ENCODE data around the gene POLR2A. TPM values are rescaled to one million over a fixed set of nuclear protein-coding genes. Genes with fewer than 3 reads are reported as not detected.
"Not testable (repeated sequence)": the region's sequence is repeated elsewhere in the genome, so short reads cannot be mapped to it uniquely, and the experiment has no call there.

The POLR2A gene
- total and polyA plus RNA-seq, 4 donors = 13.3 to 54.4 (median 34.8) TPM

GRCh38 chr17:7480089-7480384, 4.1 kb upstream of the POLR2A start (continued):
- no peak for TF ChIP-seq SP1 (IDR thresholded peaks at IDR 0.05)
- TF ChIP-seq FOXA1 (IDR thresholded peaks at IDR 0.05) = no peak
- no peak for TF ChIP-seq HNF4A (conservative IDR thresholded peaks at IDR 0.05)
- no peak for TF ChIP-seq HNF4G (IDR thresholded peaks at IDR 0.05)

- H3K36me3 ChIP-seq (ENCODE audit: control insufficient read depth in 4 of 4, insufficient read depth in 3 of 4, low read depth in 1 of 4, low read length in 3 of 4); H3K9ac ChIP-seq (ENCODE audit: low read depth in 1 of 2, low read length in 2 of 2); DNase-seq (ENCODE audit: low spot score); H3K4me3 ChIP-seq (ENCODE audit: low read depth in 1 of 3, low read length in 3 of 3); H3K9me3 ChIP-seq (ENCODE audit: control insufficient read depth in 4 of 4, low read length in 3 of 4); H3K27me3 ChIP-seq (ENCODE audit: control insufficient read depth in 4 of 4, insufficient read depth in 4 of 4, low read length in 3 of 4): not testable (repeated sequence)
- peaks cover 10 to 47% (median 34%) of the 10 kb centered on the region in 4 donors for H3K4me1 ChIP-seq (ENCODE audit: control insufficient read depth in 4 of 4, insufficient read depth in 4 of 4, low read length in 3 of 4)
- peak within 1 kb of the TSS; percentile 91 to 95 for H3K27ac ChIP-seq (ENCODE audit: low read depth in 1 of 2, low read length in 2 of 2)
- 96% methylated on average over 4 of the region's 4 CpGs for WGBS
Observed at GRCh38 chr17:7481275-7481674, 2.9 kb upstream of the POLR2A start, which contains the start of gene SLC35G6. TSS of gene SLC35G6 (plus strand) at chr17:7481446. CDS start at chr17:7481517, 71 bp downstream.

GRCh38 chr17:7481842-7482741, 2.1 kb upstream of the POLR2A start:
- H3K9ac ChIP-seq (ENCODE audit: low read depth in 1 of 2, low read length in 2 of 2) = not testable (repeated sequence)
- H3K4me1 ChIP-seq (ENCODE audit: control insufficient read depth in 4 of 4, insufficient read depth in 4 of 4, low read length in 3 of 4) = peaks cover 12 to 48% (median 32%) of the 10 kb centered on the region in 4 donors
- peak overlapping the region in 1 of 2 donors; percentile 99 for H3K27ac ChIP-seq (ENCODE audit: low read depth in 1 of 2, low read length in 2 of 2)

GRCh38 chr17:7482742-7483088, 1.5 kb upstream of the POLR2A start:
- H3K36me3 ChIP-seq (ENCODE audit: control insufficient read depth in 4 of 4, insufficient read depth in 3 of 4, low read depth in 1 of 4, low read length in 3 of 4); H3K9ac ChIP-seq (ENCODE audit: low read depth in 1 of 2, low read length in 2 of 2); H3K4me3 ChIP-seq (ENCODE audit: low read depth in 1 of 3, low read length in 3 of 3); H3K27me3 ChIP-seq (ENCODE audit: control insufficient read depth in 4 of 4, insufficient read depth in 4 of 4, low read length in 3 of 4); DNase-seq (ENCODE audit: low spot score); H3K9me3 ChIP-seq (ENCODE audit: control insufficient read depth in 4 of 4, low read length in 3 of 4): not testable (repeated sequence)
- WGBS = 83% methylated on average over 6 of the region's 6 CpGs
- Histone ChIP-seq H3K4me1 (ENCODE audit: control insufficient read depth in 4 of 4, insufficient read depth in 4 of 4, low read length in 3 of 4) (peaks cover 12 to 50% (median 35%) of the 10 kb centered on the region in 4 donors), H3K27ac (ENCODE audit: low read depth in 1 of 2, low read length in 2 of 2) (peak overlapping the region in 1 of 2 donors; percentile 99)

More at GRCh38 chr17:7481842-7482741, 2.1 kb upstream of the POLR2A start:
- H3K9me3 ChIP-seq (ENCODE audit: control insufficient read depth in 4 of 4, low read length in 3 of 4); H3K36me3 ChIP-seq (ENCODE audit: control insufficient read depth in 4 of 4, insufficient read depth in 3 of 4, low read depth in 1 of 4, low read length in 3 of 4); H3K4me3 ChIP-seq (ENCODE audit: low read depth in 1 of 3, low read length in 3 of 3); H3K27me3 ChIP-seq (ENCODE audit: control insufficient read depth in 4 of 4, insufficient read depth in 4 of 4, low read length in 3 of 4); DNase-seq (ENCODE audit: low spot score): not testable (repeated sequence)
- WGBS = 90% methylated on average over 31 of the region's 31 CpGs

- DNase-seq (ENCODE audit: low spot score) = peak; percentile 92
- H3K9ac ChIP-seq (ENCODE audit: low read depth in 1 of 2, low read length in 2 of 2) = peak overlapping the region; percentile 83 to 96
- no peaks in the 10 kb centered on the region for H3K36me3 ChIP-seq (ENCODE audit: control insufficient read depth in 4 of 4, insufficient read depth in 3 of 4, low read depth in 1 of 4, low read length in 3 of 4)
- H3K27me3 ChIP-seq (ENCODE audit: control insufficient read depth in 4 of 4, insufficient read depth in 4 of 4, low read length in 3 of 4) = no peaks in the 10 kb centered on the region
- under 1% methylated on average over 38 of the region's 38 CpGs for WGBS
- no peaks in the 10 kb centered on the region for H3K9me3 ChIP-seq (ENCODE audit: control insufficient read depth in 4 of 4, low read length in 3 of 4)
- TF ChIP-seq NR2F2 (IDR thresholded peaks at IDR 0.05) = peak; percentile 45
- no peak for TF ChIP-seq CTCF (IDR thresholded peaks at IDR 0.05; ENCODE audit: low read depth, low read length, missing input control)
- peak; percentile 99 for TF ChIP-seq YY1 (IDR thresholded peaks at IDR 0.05)
- TF ChIP-seq RAD21 (IDR thresholded peaks at IDR 0.05) = no peak
- TF ChIP-seq HNF4G (IDR thresholded peaks at IDR 0.05) = no peak
- TF ChIP-seq EGR1 (IDR thresholded peaks at IDR 0.05; ENCODE audit: low read depth in 2 of 2) = no peak
- H3K4me1 ChIP-seq (ENCODE audit: control insufficient read depth in 4 of 4, insufficient read depth in 4 of 4, low read length in 3 of 4) = peaks cover 11 to 45% (median 32%) of the 10 kb centered on the region in 4 donors
- H3K4me3 ChIP-seq (ENCODE audit: low read depth in 1 of 3, low read length in 3 of 3) = peak overlapping the region; percentile 76 to 85 (median 80)
- peak overlapping the region; percentile 98 to 99 for H3K27ac ChIP-seq (ENCODE audit: low read depth in 1 of 2, low read length in 2 of 2)
Observed at GRCh38 chr17:7483255-7484066, 705 bp upstream of the POLR2A start.

Data from liver (tissue), 9 donors.